ENCODE measurements around the gene CASS4. TPM values are rescaled to one million over a fixed set of nuclear protein-coding genes. Genes with fewer than 3 reads are reported as not detected.

CASS4 gene
- total and polyA plus RNA-seq, 9 of the 15 experiments (the other 6 are each of a cell fraction or from before 2014, with no cell fraction given) = 8.1 to 53.8 (median 26.7) TPM

- TF ChIP-seq, protein P1, sequence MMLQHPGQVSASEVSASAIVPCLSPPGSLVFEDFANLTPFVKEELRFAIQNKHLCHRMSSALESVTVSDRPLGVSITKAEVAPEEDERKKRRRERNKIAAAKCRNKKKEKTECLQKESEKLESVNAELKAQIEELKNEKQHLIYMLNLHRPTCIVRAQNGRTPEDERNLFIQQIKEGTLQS (IDR thresholded peaks at IDR 0.05) = peak; percentile 82
- TF ChIP-seq, protein P1 (CRISPR knock-in tag; conservative IDR thresholded peaks at IDR 0.05) = 0 out of 2 replicates have a peak, but pooled peaks have one; percentile 20
- TF ChIP-seq HCFC1 (IDR thresholded peaks at IDR 0.05; ENCODE audit: low read depth, low read length) (0 out of 2 replicates have a peak, but pooled peaks have one; percentile 38), SMAD3 (CRISPR knock-in tag; conservative IDR thresholded peaks at IDR 0.05) (0 out of 2 replicates have a peak, but pooled peaks have one; percentile 14), SP1 (CRISPR knock-in tag; IDR thresholded peaks at IDR 0.05) (peak; percentile 53; the same call in 1 of the 2 replicates), DACH1 (IDR thresholded peaks at IDR 0.05; ENCODE audit: partially characterized antibody) (peak; percentile 91), NCOA1 (IDR thresholded peaks at IDR 0.05; ENCODE audit: low read depth) (peak; percentile 92), ZBTB17 (CRISPR knock-in tag; IDR thresholded peaks at IDR 0.05) (0 out of 2 replicates have a peak, but pooled peaks have one; percentile 29), GABPB2 (CRISPR knock-in tag; conservative IDR thresholded peaks at IDR 0.05) (no peak), MXI1 (IDR thresholded peaks at IDR 0.05; ENCODE audit: low read depth, low read length) (peak; percentile 88), MTA2 (IDR thresholded peaks at IDR 0.05; ENCODE audit: low read depth) (peak; percentile 95), SMARCA4 (IDR thresholded peaks at IDR 0.05) (peak; percentile 98), TCF7L2 (IDR thresholded peaks at IDR 0.05; ENCODE audit: low read depth, low read length) (peak; percentile 69; the same call in 1 of the 2 replicates), RFX5 (IDR thresholded peaks at IDR 0.05; ENCODE audit: low read depth, low read length) (no peak), PHB2 (IDR thresholded peaks at IDR 0.05; ENCODE audit: low read depth) (peak; percentile 86), ARID1B (IDR thresholded peaks at IDR 0.05) (peak; percentile 99), FOXM1 (IDR thresholded peaks at IDR 0.05; ENCODE audit: low read depth) (peak; percentile 94), FOXM1 (CRISPR knock-in tag; IDR thresholded peaks at IDR 0.05; ENCODE audit: low read depth) (no peak), ZNF274 (IDR thresholded peaks at IDR 0.05; ENCODE audit: borderline replicate concordance, low read depth, low read length) (peak; percentile 68; the same call in 1 of the 2 replicates), RCOR1 (IDR thresholded peaks at IDR 0.05; ENCODE audit: borderline replicate concordance in 1 of 2, low read depth in 2 of 2, low read length in 2 of 2) (peak; percentile 86 to 96; a peak in 3 of 4 replicates), MAFK (IDR thresholded peaks at IDR 0.05; ENCODE audit: low read length) (peak; percentile 75), HMG20B (CRISPR knock-in tag; IDR thresholded peaks at IDR 0.05) (no peak)
- TF ChIP-seq, protein P2, sequence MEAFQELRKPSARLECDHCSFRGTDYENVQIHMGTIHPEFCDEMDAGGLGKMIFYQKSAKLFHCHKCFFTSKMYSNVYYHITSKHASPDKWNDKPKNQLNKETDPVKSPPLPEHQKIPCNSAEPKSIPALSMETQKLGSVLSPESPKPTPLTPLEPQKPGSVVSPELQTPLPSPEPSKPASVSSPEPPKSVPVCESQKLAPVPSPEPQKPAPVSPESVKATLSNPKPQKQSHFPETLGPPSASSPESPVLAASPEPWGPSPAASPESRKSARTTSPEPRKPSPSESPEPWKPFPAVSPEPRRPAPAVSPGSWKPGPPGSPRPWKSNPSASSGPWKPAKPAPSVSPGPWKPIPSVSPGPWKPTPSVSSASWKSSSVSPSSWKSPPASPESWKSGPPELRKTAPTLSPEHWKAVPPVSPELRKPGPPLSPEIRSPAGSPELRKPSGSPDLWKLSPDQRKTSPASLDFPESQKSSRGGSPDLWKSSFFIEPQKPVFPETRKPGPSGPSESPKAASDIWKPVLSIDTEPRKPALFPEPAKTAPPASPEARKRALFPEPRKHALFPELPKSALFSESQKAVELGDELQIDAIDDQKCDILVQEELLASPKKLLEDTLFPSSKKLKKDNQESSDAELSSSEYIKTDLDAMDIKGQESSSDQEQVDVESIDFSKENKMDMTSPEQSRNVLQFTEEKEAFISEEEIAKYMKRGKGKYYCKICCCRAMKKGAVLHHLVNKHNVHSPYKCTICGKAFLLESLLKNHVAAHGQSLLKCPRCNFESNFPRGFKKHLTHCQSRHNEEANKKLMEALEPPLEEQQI (IDR thresholded peaks at IDR 0.05) = peak; percentile 88
- TF ChIP-seq, protein P3, sequence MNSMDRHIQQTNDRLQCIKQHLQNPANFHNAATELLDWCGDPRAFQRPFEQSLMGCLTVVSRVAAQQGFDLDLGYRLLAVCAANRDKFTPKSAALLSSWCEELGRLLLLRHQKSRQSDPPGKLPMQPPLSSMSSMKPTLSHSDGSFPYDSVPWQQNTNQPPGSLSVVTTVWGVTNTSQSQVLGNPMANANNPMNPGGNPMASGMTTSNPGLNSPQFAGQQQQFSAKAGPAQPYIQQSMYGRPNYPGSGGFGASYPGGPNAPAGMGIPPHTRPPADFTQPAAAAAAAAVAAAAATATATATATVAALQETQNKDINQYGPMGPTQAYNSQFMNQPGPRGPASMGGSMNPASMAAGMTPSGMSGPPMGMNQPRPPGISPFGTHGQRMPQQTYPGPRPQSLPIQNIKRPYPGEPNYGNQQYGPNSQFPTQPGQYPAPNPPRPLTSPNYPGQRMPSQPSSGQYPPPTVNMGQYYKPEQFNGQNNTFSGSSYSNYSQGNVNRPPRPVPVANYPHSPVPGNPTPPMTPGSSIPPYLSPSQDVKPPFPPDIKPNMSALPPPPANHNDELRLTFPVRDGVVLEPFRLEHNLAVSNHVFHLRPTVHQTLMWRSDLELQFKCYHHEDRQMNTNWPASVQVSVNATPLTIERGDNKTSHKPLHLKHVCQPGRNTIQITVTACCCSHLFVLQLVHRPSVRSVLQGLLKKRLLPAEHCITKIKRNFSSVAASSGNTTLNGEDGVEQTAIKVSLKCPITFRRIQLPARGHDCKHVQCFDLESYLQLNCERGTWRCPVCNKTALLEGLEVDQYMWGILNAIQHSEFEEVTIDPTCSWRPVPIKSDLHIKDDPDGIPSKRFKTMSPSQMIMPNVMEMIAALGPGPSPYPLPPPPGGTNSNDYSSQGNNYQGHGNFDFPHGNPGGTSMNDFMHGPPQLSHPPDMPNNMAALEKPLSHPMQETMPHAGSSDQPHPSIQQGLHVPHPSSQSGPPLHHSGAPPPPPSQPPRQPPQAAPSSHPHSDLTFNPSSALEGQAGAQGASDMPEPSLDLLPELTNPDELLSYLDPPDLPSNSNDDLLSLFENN (IDR thresholded peaks at IDR 0.05; ENCODE audit: low read depth in 2 of 2, low read length in 2 of 2) = peak in 1 of 2 experiments; percentile 93; a peak in 2 of 4 replicates
Observed at GRCh38 chr20:56411759-56412472, at the start of gene CASS4 (continued).
